PC-9 (cell line): ENCODE measurements around the gene HFE.

Experiments used
- CTCF ChIP-seq: fragments of 200-600 bp; sonication (generic); conservative IDR thresholded peaks from 2 replicates; pipeline ENCODE4 v1.6.1; 2017; ENCODE audit warnings: mixed run types, antibody characterized with exemption, mild to moderate bottlenecking, moderate library complexity
- EZH2 ChIP-seq: fragments of 200-600 bp; sonication (generic); IDR thresholded peaks from 2 replicates; pipeline ENCODE4 v1.8.0; 2017; ENCODE audit warnings: antibody characterized with exemption, low read depth

DNA sequence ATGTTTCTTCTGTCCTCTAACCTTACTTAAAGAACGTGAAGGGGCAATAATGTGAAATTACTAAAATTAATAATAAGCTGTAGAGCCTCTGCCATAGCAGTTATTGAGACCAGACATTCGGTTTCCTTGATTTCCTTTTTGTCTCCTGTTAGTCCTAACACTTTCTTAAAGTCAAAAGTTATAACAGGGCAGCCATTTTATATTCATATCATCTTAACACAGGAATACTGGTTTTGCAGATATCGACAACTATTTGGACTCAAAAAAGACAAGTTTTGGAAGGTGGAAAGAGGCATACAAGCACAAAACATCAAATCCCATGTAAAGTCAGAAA lies 33.5 kb downstream of the HFE start:
- TF ChIP-seq CTCF (no peak), EZH2 (no peak)
